Measurements from ENCODE around the gene CAPN15. TPM values are rescaled to one million over a fixed set of nuclear protein-coding genes. Genes with fewer than 3 reads are reported as not detected.
A peak's percentile ranks its signal among the peaks of the same experiment; 100 is the strongest.

Gene CAPN15
- total RNA-seq, 4 donors from 2014 or later = 16.4 to 87.2 (median 22.0) TPM

DNA sequence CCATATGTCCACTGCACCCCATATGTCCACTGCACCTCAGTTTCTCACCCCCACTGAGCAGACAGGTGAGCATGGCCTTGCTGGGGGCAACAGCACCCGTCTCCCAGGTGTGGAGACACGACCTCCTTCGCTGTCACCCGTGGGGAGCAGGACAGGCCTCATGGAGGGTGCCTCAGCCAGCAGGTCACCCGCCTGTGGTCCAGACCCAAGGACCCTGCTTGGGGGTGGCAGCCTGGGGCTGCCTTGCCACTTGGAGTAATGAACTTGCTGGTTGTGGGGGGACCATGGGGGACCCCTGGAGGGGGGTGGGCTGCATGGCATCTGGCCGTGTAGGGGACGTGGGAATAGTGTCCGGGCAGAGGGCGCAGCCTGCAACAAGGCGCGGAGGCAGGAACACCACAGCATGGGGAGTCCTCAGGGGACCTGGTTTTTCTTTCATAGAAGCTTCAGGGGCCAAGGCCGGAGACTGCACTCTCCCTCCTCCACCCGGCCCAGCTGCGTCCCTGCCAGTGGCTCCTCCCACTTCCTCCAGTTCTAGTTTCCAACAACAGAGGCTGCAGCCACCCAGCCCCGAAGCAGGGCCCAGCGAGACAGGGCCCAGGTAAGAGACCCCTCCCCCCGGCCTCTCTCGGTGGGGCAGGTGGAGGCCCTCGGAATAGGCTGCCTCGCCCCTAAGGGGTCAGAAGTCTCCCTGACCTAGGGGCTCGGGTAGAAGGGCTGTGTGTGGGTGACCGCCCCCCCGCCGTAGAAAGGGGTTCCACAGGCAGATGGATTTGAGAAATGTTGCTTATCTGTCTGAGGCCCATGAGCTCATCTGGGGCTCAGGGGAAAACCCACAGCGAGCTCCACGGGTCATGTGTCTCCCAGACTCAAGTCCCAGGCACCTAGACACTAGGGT lies 39.2 kb downstream of the CAPN15 start, which contains the start of gene NHLRC4:
Gene NHLRC4, plus strand, starts transcription at position 531 of the 898 bp plus-strand sequence. CDS start 1,043 bp downstream, outside the sequence.
- DNase-seq (ENCODE audit: low spot score) (peak; percentile 35), ATAC-seq (ENCODE audit: low FRiP score) (no peak)
- TF ChIP-seq, protein P1, sequence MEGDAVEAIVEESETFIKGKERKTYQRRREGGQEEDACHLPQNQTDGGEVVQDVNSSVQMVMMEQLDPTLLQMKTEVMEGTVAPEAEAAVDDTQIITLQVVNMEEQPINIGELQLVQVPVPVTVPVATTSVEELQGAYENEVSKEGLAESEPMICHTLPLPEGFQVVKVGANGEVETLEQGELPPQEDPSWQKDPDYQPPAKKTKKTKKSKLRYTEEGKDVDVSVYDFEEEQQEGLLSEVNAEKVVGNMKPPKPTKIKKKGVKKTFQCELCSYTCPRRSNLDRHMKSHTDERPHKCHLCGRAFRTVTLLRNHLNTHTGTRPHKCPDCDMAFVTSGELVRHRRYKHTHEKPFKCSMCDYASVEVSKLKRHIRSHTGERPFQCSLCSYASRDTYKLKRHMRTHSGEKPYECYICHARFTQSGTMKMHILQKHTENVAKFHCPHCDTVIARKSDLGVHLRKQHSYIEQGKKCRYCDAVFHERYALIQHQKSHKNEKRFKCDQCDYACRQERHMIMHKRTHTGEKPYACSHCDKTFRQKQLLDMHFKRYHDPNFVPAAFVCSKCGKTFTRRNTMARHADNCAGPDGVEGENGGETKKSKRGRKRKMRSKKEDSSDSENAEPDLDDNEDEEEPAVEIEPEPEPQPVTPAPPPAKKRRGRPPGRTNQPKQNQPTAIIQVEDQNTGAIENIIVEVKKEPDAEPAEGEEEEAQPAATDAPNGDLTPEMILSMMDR (IDR thresholded peaks at IDR 0.05) = no peak

DNA sequence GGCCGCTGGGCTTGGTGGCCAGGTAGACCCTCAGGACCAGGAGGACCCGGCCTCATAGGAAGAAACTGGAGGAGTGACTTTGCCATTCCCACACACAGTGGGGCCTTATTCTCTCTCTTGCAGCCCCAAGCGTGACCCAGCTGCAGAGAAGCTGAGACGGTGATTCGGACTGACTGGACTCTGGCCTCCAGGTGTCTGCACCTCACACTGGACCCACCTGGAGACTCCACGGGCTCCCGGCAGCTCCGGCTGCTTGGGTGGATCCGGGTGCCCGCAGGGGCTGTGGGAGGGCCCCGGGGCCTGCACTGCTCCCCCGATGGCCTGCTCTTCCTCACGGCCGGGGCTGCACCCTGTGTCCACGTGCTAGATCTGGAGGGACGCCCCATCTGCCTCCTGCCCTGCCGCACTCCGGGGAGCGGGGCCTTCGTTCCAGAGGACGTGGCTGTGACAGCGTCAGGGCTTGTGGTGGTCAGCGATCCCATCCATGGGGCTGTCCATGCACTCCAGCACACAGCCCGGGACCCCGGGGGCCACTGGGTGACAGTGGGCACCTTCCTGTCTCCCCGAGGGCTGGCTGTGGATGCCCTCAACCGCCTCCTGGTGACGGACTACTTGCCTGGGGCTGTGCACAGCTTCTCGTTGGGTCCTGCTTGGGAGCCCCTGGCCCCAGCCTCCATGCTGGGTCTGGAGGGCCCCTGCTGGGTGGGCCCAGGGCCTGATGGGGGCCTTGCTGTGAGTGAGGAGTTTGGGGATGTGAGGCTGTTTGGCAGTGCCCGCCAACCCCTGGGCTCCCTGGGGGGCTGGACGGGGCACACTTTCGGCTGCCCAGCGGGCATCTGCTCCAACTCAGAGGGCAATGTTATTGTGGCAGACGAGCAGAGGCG lies 40.1 kb downstream of the CAPN15 start:
- no peak for DNase-seq (ENCODE audit: low spot score)
- TF ChIP-seq, protein P1 (IDR thresholded peaks at IDR 0.05) = no peak
- no peak for ATAC-seq (ENCODE audit: low FRiP score)

DNA sequence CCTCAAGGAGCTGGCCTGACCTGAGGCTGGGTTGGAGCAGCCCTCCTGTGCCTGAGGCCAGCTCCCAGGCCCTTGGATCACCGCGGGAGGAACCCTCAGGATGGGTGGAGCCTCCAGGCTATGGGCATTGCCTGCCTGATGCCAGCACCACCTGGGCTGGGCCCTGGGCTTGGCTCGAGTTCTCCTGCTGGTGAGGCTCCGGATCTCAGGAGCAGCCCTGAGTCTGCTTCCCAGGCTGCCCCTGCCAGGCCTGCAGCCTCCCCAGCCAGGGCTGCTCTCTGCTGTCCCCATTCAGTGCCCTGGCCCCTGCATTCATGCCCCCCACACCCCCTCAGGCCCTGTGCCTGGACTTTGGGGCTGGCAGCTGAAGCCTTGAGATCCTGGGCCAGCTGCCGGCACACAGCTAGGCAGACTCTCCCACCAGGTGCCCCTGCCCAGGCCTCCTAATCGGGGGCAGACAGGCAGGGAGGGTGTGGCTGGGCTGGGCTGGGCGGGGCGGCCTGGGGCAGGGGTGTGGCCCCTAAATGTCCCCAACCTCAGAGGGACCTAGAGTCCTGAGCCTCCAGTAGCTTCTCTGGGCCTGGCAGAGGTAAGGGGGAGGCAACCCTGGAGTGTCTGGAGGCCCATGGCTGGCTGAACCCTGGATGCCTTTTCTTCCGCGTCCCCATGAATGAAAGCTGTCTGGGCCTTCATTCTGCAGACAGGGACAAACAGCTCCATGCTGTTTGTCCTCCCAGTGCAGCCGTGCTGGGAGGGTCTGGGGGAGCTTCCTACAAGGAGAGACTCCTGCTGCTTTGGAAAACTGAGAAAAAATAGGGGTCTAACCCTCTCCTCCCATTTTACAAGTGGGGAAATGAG lies 41.1 kb downstream of the CAPN15 start:
- ATAC-seq (ENCODE audit: low FRiP score) (no peak), DNase-seq (ENCODE audit: low spot score) (no peak)
- TF ChIP-seq, protein P1 (IDR thresholded peaks at IDR 0.05) = no peak

DNA sequence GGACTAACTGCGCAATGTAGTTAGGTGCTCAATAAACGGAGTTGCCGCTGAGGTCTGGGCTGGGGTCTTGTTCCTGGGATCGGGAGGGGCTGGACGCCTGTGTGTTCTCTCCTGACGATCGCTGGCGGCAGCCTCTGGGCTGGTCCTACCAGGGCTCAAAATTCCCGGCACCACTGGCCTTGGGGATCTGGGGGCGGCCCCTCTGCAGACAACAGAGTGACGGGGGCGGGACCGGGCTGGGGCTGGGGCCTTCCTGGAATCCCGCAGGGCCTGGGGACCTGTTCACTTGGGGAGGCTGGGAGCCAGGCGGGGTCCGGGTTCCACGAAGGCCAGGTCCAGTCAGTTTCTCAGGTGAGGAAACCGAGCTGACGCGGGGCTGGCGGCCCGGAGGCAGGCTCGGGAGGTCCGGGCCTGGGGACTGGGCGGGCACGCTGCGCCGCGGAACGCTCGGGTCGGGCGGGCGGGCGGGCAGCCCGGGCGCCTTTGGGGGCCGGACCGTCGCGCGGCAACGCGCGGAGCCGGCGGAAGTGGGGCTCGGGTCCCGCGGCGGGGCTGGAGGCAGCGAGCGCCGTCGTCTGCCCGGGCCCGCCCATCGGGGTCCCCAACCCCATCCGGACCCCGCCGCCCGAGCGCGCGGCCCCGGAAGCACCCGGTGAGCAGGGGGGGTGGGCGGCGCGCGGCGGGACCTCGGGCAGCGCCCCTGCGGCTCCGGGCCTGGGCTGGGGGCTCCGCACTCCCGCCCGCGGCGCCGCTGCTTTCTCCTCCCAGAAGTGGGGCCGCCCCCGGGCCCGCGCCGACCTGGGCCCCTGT lies 42.1 kb downstream of the CAPN15 start, which contains the start of gene PIGQ:
Gene PIGQ, plus strand, starts transcription at position 524 of the 810 bp plus-strand sequence. CDS start 4,107 bp downstream, outside the sequence.
- DNase-seq (ENCODE audit: low spot score) (peak; percentile 40), ATAC-seq (ENCODE audit: low FRiP score) (peak; percentile 70)
- TF ChIP-seq, protein P1 (IDR thresholded peaks at IDR 0.05) = no peak

DNA sequence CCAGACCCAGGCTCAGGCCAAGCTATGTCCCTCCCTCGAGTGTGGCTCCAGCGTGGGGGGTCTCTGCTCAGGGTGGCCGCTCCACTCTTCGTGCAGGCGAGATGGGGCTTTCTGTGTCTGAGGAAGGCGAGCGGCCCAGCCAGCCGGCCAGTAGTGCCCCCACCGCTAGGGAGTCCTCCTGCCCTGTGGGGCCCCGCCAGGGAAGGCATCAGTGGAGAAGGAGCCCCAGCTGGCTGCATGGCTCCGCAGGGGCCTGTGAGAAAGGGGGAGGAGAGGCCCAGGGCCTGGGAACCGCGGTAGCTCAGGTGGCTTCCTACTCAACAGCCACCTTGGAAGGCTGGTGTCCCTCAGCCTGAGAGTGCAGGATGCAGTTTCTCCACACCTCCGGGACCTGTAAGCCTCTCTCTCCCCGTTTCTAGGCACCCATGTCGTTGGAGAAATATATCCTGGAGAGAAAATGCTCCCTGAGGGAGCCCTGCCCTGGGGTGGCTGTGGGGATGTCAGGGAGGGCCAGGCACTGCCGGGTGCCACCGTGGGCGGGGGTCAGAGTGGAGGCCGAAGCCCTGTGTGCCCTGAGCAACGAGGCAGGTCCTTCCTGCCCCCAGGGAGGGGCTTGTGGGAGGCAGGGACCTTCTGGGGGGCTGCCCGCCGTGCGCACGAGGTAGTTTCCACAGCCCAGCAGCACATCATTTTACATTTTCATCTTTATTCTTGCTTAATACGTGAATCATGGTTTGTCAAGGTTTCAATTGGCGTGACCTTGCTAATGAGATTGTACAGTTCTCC lies 45.5 kb downstream of the CAPN15 start:
- DNase-seq (ENCODE audit: low spot score) = no peak
- no peak for ATAC-seq (ENCODE audit: low FRiP score)
- TF ChIP-seq, protein P1 (IDR thresholded peaks at IDR 0.05) = no peak
